Esophagus squamous epithelium (tissue), 4 donors: ENCODE results near the gene PADI6.

ENCODE experiments used
- POLR2A ChIP-seq, 4 donors: fragments of 450-650 bp; IDR thresholded peaks; one replicate each; pipeline ENCODE4 v1.6.1; 2017; ENCODE audit warnings: antibody characterized with exemption in 4 of 4, mild to moderate bottlenecking in 4 of 4, moderate library complexity in 3 of 4
- TF ChIP-seq, protein P1 (sequence below), 6 experiments: fragments of 450-650 bp in 4 of 6; fragments of 200-600 bp in 2 of 6; sonication (generic) in 2 of 6; IDR thresholded peaks; one replicate each; pipeline ENCODE4 v1.5.1; 2016 to 2019; ENCODE audit warnings: antibody characterized with exemption in 6 of 6, mild to moderate bottlenecking in 4 of 6, moderate library complexity in 4 of 6

DNA sequence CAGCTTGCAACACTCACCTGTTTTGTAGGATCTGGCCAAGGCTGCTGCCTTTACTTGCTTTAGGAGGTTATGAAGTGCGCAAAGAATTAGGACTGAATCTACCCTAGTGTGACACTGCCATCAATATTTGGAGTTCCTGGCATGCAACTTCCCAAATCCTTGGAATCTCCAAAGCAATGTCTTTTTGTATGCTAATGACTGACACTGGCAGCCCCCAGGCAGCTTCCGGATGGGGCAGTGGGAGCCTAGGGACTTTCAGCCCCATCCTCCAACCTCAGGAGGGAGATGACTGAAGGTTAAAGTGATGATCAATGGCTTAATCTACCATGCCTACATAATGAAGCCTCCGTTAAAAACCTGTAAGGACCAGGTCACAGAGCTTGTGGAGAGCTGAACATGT lies 62.0 kb downstream of the PADI6 start:
- no peak for TF ChIP-seq POLR2A (IDR thresholded peaks at IDR 0.05)
- TF ChIP-seq, protein P1, sequence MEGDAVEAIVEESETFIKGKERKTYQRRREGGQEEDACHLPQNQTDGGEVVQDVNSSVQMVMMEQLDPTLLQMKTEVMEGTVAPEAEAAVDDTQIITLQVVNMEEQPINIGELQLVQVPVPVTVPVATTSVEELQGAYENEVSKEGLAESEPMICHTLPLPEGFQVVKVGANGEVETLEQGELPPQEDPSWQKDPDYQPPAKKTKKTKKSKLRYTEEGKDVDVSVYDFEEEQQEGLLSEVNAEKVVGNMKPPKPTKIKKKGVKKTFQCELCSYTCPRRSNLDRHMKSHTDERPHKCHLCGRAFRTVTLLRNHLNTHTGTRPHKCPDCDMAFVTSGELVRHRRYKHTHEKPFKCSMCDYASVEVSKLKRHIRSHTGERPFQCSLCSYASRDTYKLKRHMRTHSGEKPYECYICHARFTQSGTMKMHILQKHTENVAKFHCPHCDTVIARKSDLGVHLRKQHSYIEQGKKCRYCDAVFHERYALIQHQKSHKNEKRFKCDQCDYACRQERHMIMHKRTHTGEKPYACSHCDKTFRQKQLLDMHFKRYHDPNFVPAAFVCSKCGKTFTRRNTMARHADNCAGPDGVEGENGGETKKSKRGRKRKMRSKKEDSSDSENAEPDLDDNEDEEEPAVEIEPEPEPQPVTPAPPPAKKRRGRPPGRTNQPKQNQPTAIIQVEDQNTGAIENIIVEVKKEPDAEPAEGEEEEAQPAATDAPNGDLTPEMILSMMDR (IDR thresholded peaks at IDR 0.05): no peak
